ENCODE data around the gene MZT1. TPM values are rescaled to one million over a fixed set of nuclear protein-coding genes. Genes with fewer than 3 reads are reported as not detected.

The MZT1 gene
- total RNA-seq, 1 donor from 2014 or later = 80.3 TPM

- Histone ChIP-seq H3K36me3 (peaks cover 34% of the 10 kb centered on the region), H4K20me1 (ENCODE audit: low read depth) (no peaks in the 10 kb centered on the region), H3K4me3 (no peak overlapping the region), H3F3A (ENCODE audit: low read depth) (peaks cover 7% of the 10 kb centered on the region), H3K4me1 (no peaks in the 10 kb centered on the region), H2AFZ (replicated peaks) (no peak overlapping the region), H3K79me2 (ENCODE audit: low read depth) (no peaks in the 10 kb centered on the region), H3K9ac (no peak overlapping the region), H3K27ac (no peak overlapping the region), H3K27me3 (no peaks in the 10 kb centered on the region), H3K9me3 (ENCODE audit: low read depth) (no peaks in the 10 kb centered on the region), H3K4me2 (no peak overlapping the region)
- H3K4me1 Mint-ChIP-seq = no peaks in the 10 kb centered on the region
- no peak overlapping the region for H3K4me3 Mint-ChIP-seq
- no peaks in the 10 kb centered on the region for H3K9me3 Mint-ChIP-seq
- H3K27me3 Mint-ChIP-seq (ENCODE audit: insufficient read depth, low read depth) = no peaks in the 10 kb centered on the region
- DNase-seq (ENCODE audit: low spot score) = no peak
- no peak overlapping the region for H3K27ac Mint-ChIP-seq
- no peak for TF ChIP-seq CTCF (IDR thresholded peaks at IDR 0.05)
- no peak for TF ChIP-seq EZH2 (IDR thresholded peaks at IDR 0.05)
- no peak for TF ChIP-seq EZH2phosphoT487 (IDR thresholded peaks at IDR 0.05)
- peaks cover 7% of the 10 kb centered on the region for H3K36me3 Mint-ChIP-seq
Observed at GRCh38 chr13:72760189-72760588, 32.8 kb upstream of the MZT1 start.

- Histone ChIP-seq H3K4me2 (no peak overlapping the region), H3K36me3 (peaks cover 33% of the 10 kb centered on the region), H3K27me3 (no peaks in the 10 kb centered on the region), H4K20me1 (ENCODE audit: low read depth) (no peaks in the 10 kb centered on the region), H3F3A (ENCODE audit: low read depth) (peaks cover 7% of the 10 kb centered on the region), H3K4me3 (no peak overlapping the region), H3K9me3 (ENCODE audit: low read depth) (no peaks in the 10 kb centered on the region), H3K4me1 (no peaks in the 10 kb centered on the region), H3K79me2 (ENCODE audit: low read depth) (no peaks in the 10 kb centered on the region), H3K27ac (no peak overlapping the region), H2AFZ (replicated peaks) (no peak overlapping the region), H3K9ac (no peak overlapping the region)
- no peaks in the 10 kb centered on the region for H3K9me3 Mint-ChIP-seq
- no peaks in the 10 kb centered on the region for H3K27me3 Mint-ChIP-seq (ENCODE audit: insufficient read depth, low read depth)
- peaks cover 6% of the 10 kb centered on the region for H3K36me3 Mint-ChIP-seq
- no peak for DNase-seq (ENCODE audit: low spot score)
- no peak for TF ChIP-seq EZH2phosphoT487 (IDR thresholded peaks at IDR 0.05)
- no peaks in the 10 kb centered on the region for H3K4me1 Mint-ChIP-seq
- no peak overlapping the region for H3K4me3 Mint-ChIP-seq
- H3K27ac Mint-ChIP-seq = no peak overlapping the region
Observed at GRCh38 chr13:72757792-72758535, 30.5 kb upstream of the MZT1 start.

- H3K27ac Mint-ChIP-seq = no peak overlapping the region
- Histone ChIP-seq H3K79me2 (ENCODE audit: low read depth) (peaks cover 9% of the 10 kb centered on the region), H3K27ac (no peak overlapping the region), H3K9ac (no peak overlapping the region), H3K4me1 (no peaks in the 10 kb centered on the region), H3K36me3 (peaks cover 29% of the 10 kb centered on the region), H2AFZ (replicated peaks) (no peak overlapping the region), H4K20me1 (ENCODE audit: low read depth) (peaks cover 5% of the 10 kb centered on the region), H3F3A (ENCODE audit: low read depth) (peaks cover 7% of the 10 kb centered on the region), H3K27me3 (no peaks in the 10 kb centered on the region), H3K4me3 (no peak overlapping the region), H3K4me2 (no peak overlapping the region), H3K9me3 (ENCODE audit: low read depth) (peaks cover 4% of the 10 kb centered on the region)
- H3K4me1 Mint-ChIP-seq = no peaks in the 10 kb centered on the region
- TF ChIP-seq EZH2phosphoT487 (IDR thresholded peaks at IDR 0.05) (no peak), EZH2 (IDR thresholded peaks at IDR 0.05) (no peak), CTCF (IDR thresholded peaks at IDR 0.05) (no peak)
- DNase-seq (ENCODE audit: low spot score) = no peak
- H3K4me3 Mint-ChIP-seq = no peak overlapping the region
- H3K27me3 Mint-ChIP-seq (ENCODE audit: insufficient read depth, low read depth) = no peaks in the 10 kb centered on the region
- H3K9me3 Mint-ChIP-seq = no peaks in the 10 kb centered on the region
- peaks cover 29% of the 10 kb centered on the region for H3K36me3 Mint-ChIP-seq
Observed at GRCh38 chr13:72754111-72754510, 26.7 kb upstream of the MZT1 start.

- peaks cover 13% of the 10 kb centered on the region for H3K79me2 ChIP-seq (ENCODE audit: low read depth)
- TF ChIP-seq EZH2phosphoT487 (IDR thresholded peaks at IDR 0.05) (no peak), EZH2 (IDR thresholded peaks at IDR 0.05) (no peak), CTCF (IDR thresholded peaks at IDR 0.05) (no peak)
- Mint-ChIP-seq H3K27me3 (ENCODE audit: insufficient read depth, low read depth) (no peaks in the 10 kb centered on the region), H3K27ac (no peak overlapping the region), H3K36me3 (peaks cover 34% of the 10 kb centered on the region), H3K4me3 (no peak overlapping the region), H3K4me1 (no peaks in the 10 kb centered on the region), H3K9me3 (no peaks in the 10 kb centered on the region)
- H2AFZ ChIP-seq (replicated peaks) = no peak overlapping the region
- H3K9me3 ChIP-seq (ENCODE audit: low read depth) = peaks cover 4% of the 10 kb centered on the region
- H3K27me3 ChIP-seq = no peaks in the 10 kb centered on the region
- peaks cover 44% of the 10 kb centered on the region for H3K36me3 ChIP-seq
- no peak for DNase-seq (ENCODE audit: low spot score)
- H3K4me2 ChIP-seq = no peak overlapping the region
- H3K4me3 ChIP-seq = no peak overlapping the region
- no peaks in the 10 kb centered on the region for H3K4me1 ChIP-seq
- H3K9ac ChIP-seq = no peak overlapping the region
- no peak overlapping the region for H3K27ac ChIP-seq
- H4K20me1 ChIP-seq (ENCODE audit: low read depth) = peaks cover 5% of the 10 kb centered on the region
- H3F3A ChIP-seq (ENCODE audit: low read depth) = no peaks in the 10 kb centered on the region
Observed at GRCh38 chr13:72751220-72751619, 23.8 kb upstream of the MZT1 start.

All from neural progenitor cell (in vitro differentiated cells).